WTC11 (cell line): ENCODE data around the gene THUMPD3. TPM values are rescaled to one million over a fixed set of nuclear protein-coding genes. Genes with fewer than 3 reads are reported as not detected.

Experiments used
- ATAC-seq: fragments of 200-7000 bp; cut with Tn5 transposase; 2 replicates; pipeline ENCODE4 v1.10.0; 2021; ENCODE audit warnings: mild to moderate bottlenecking, moderate library complexity
- CTCF ChIA-PET: fragments of 300-600 bp; sonication (Branson Sonifier 250); formaldehyde crosslinking; loops from one replicate; lab custom pipeline; 2021; ENCODE audit warnings: antibody characterized with exemption; lab: Charles Lee
- POLR2A ChIA-PET: fragments of 350-600 bp; sonication (Branson Sonifier 250); formaldehyde crosslinking; loops from one replicate; lab custom pipeline; 2021; ENCODE audit warnings: antibody characterized with exemption; lab: Charles Lee
- DNase-seq: peaks from one replicate; pipeline ENCODE4 v3.0.0; 2021; ENCODE audit warnings: low spot score
- H3K27ac Mint-ChIP-seq: 2 replicates; pipeline ENCODE4 v1.8.0; 2021; ENCODE audit warnings: mixed read lengths
- H3K27me3 Mint-ChIP-seq: 2 replicates; pipeline ENCODE4 v1.8.0; 2021; ENCODE audit warnings: low read depth, mild to moderate bottlenecking, moderate library complexity, mixed read lengths
- H3K36me3 Mint-ChIP-seq: 2 replicates; pipeline ENCODE4 v1.8.0; 2021; ENCODE audit warnings: mixed read lengths
- H3K4me1 Mint-ChIP-seq: 2 replicates; pipeline ENCODE4 v1.8.0; 2022; ENCODE audit warnings: mixed read lengths
- H3K4me3 Mint-ChIP-seq: 2 replicates; pipeline ENCODE4 v1.8.0; 2021; ENCODE audit warnings: mild to moderate bottlenecking, moderate library complexity, mixed read lengths
- H3K9me3 Mint-ChIP-seq: 2 replicates; pipeline ENCODE4 v1.8.0; 2021; ENCODE audit warnings: mixed read lengths
- ARID4B ChIP-seq: sonication (generic); formaldehyde crosslinking; IDR thresholded peaks from 2 replicates; pipeline ENCODE4 v1.8.0; 2023; ENCODE audit warnings: missing genetic modification reagents, mild to moderate bottlenecking, borderline replicate concordance
- ATF2 ChIP-seq: sonication (generic); formaldehyde crosslinking; IDR thresholded peaks from 2 replicates; pipeline ENCODE4 v1.8.1; 2022; ENCODE audit warnings: low read depth, missing genetic modification reagents, borderline replicate concordance
- CDX4 ChIP-seq: fragments of 250-450 bp; sonication (Bioruptor Pico); IDR thresholded peaks from 2 replicates; pipeline ENCODE4 v1.9.0; 2021; ENCODE audit warnings: moderate library complexity, mild to moderate bottlenecking, inconsistent platforms, borderline replicate concordance
- CTCF ChIP-seq: fragments of 200-600 bp; IDR thresholded peaks from 2 replicates; pipeline ENCODE4 v1.8.0; 2022; ENCODE audit warnings: antibody characterized with exemption
- E2F5 ChIP-seq: sonication (generic); formaldehyde crosslinking; IDR thresholded peaks from 2 replicates; pipeline ENCODE4 v1.8.1; 2022; ENCODE audit warnings: mild to moderate bottlenecking, moderate library complexity, missing genetic modification reagents
- EMX1 ChIP-seq: fragments of 250-450 bp; sonication (Bioruptor Pico); IDR thresholded peaks from 2 replicates; pipeline ENCODE4 v1.8.0; 2021; ENCODE audit warnings: mild to moderate bottlenecking
- ETV6 ChIP-seq: sonication (generic); formaldehyde crosslinking; IDR thresholded peaks from 2 replicates; pipeline ENCODE4 v1.8.1; 2022; ENCODE audit warnings: mild to moderate bottlenecking, missing genetic modification reagents
- FOXK1 ChIP-seq: sonication (generic); formaldehyde crosslinking; IDR thresholded peaks from 2 replicates; pipeline ENCODE4 v1.8.0; 2022; ENCODE audit warnings: mild to moderate bottlenecking, moderate library complexity, missing genetic modification reagents
- HMGA2 ChIP-seq: fragments of 250-450 bp; sonication (Bioruptor Pico); IDR thresholded peaks from 2 replicates; pipeline ENCODE4 v1.4.0; 2021; ENCODE audit warnings: mild to moderate bottlenecking, moderate library complexity
- IRF1 ChIP-seq: sonication (generic); formaldehyde crosslinking; IDR thresholded peaks from 2 replicates; pipeline ENCODE4 v1.8.0; 2023; ENCODE audit warnings: missing genetic modification reagents
- JAZF1 ChIP-seq: fragments of 250-450 bp; sonication (Bioruptor Pico); IDR thresholded peaks from 2 replicates; pipeline ENCODE4 v1.9.0; 2021; ENCODE audit warnings: moderate library complexity, mild to moderate bottlenecking, inconsistent platforms
- MAX ChIP-seq: sonication (generic); formaldehyde crosslinking; IDR thresholded peaks from 2 replicates; pipeline ENCODE4 v1.8.0; 2022; ENCODE audit warnings: mild to moderate bottlenecking, missing genetic modification reagents
- NR1H2 ChIP-seq: sonication (generic); formaldehyde crosslinking; IDR thresholded peaks from 2 replicates; pipeline ENCODE4 v1.9.0; 2021; ENCODE audit warnings: mild to moderate bottlenecking, moderate library complexity, missing genetic modification reagents
- SOX15 ChIP-seq: fragments of 250-450 bp; sonication (Bioruptor Pico); IDR thresholded peaks from 2 replicates; pipeline ENCODE4 v1.9.0; 2021; ENCODE audit warnings: mild to moderate bottlenecking
- TEAD1 ChIP-seq: sonication (generic); formaldehyde crosslinking; IDR thresholded peaks from 2 replicates; pipeline ENCODE4 v1.8.0; 2022; ENCODE audit warnings: mild to moderate bottlenecking, missing genetic modification reagents
- ZNF121 ChIP-seq: sonication (generic); formaldehyde crosslinking; IDR thresholded peaks from 2 replicates; pipeline ENCODE4 v1.8.0; 2023; ENCODE audit warnings: missing genetic modification reagents
- ZNF232 ChIP-seq: sonication (generic); formaldehyde crosslinking; IDR thresholded peaks from 2 replicates; pipeline ENCODE4 v1.8.0; 2022; ENCODE audit warnings: mild to moderate bottlenecking, missing genetic modification reagents
- ZNF281 ChIP-seq: sonication (generic); formaldehyde crosslinking; IDR thresholded peaks from 2 replicates; pipeline ENCODE4 v1.8.0; 2023; ENCODE audit warnings: mild to moderate bottlenecking, missing genetic modification reagents
- ZNF532 ChIP-seq: fragments of 250-450 bp; sonication (Bioruptor Pico); IDR thresholded peaks from 2 replicates; pipeline ENCODE4 v1.9.0; 2021; ENCODE audit warnings: mild to moderate bottlenecking, borderline replicate concordance
- total RNA-seq: library from RNA; stranded (reverse); gene quantifications from 3 replicates; pipeline ENCODE4 v1.2.3, GENCODE V29; 2021

THUMPD3 gene
- total RNA-seq, 1 experiment from 2014 or later = 67.5 TPM

- no peak for TF ChIP-seq ATF2
- no peak for TF ChIP-seq JAZF1 (CRISPR knock-in tag)
- no peak for TF ChIP-seq ZNF281
- TF ChIP-seq TEAD1 (CRISPR knock-in tag) = no peak
- TF ChIP-seq, all 79 proteins: peak for 0
These were observed 17.8 kb upstream of the THUMPD3 start (continued) for GRCh38 chr3:9345041-9345440.

GRCh38 chr3:9346141-9346540 is 16.7 kb upstream of the THUMPD3 start:
- DNase-seq (no peak), ATAC-seq (no peak)
- ChIA-PET POLR2A (interaction anchor here (0.7 kb wide), 1 partner anchor 93 kb away, joined by 6 read pairs; no protein-coding TSS in a partner anchor), CTCF (no interaction called here)
- Mint-ChIP-seq H3K4me3 (no peak overlapping the region), H3K27me3 (no peaks in the 10 kb centered on the region), H3K4me1 (peaks cover 21% of the 10 kb centered on the region), H3K9me3 (no peaks in the 10 kb centered on the region), H3K36me3 (no peaks in the 10 kb centered on the region), H3K27ac (no peak overlapping the region)
- TF ChIP-seq ZNF532 (CRISPR knock-in tag) = no peak
- TF ChIP-seq FOXK1 = no peak
- TF ChIP-seq ETV6 (CRISPR knock-in tag) = no peak
- no peak for TF ChIP-seq MAX (CRISPR knock-in tag)
- TF ChIP-seq IRF1 = no peak
- no peak for TF ChIP-seq HMGA2 (CRISPR knock-in tag)
- TF ChIP-seq NR1H2 (CRISPR knock-in tag) = no peak
- TF ChIP-seq ZNF121 (CRISPR knock-in tag) = no peak
- no peak for TF ChIP-seq EMX1 (CRISPR knock-in tag)
- TF ChIP-seq CDX4 = no peak
- TF ChIP-seq SOX15 (CRISPR knock-in tag) = no peak
- no peak for TF ChIP-seq ZNF232
- TF ChIP-seq CTCF = no peak
- no peak for TF ChIP-seq ARID4B (CRISPR knock-in tag)
- TF ChIP-seq E2F5 = no peak
